ENCODE results near the gene TANGO6. TPM values are rescaled to one million over a fixed set of nuclear protein-coding genes. Genes with fewer than 3 reads are reported as not detected.

TANGO6 gene
- total RNA-seq, 1 donor: 38.0 TPM

DNA sequence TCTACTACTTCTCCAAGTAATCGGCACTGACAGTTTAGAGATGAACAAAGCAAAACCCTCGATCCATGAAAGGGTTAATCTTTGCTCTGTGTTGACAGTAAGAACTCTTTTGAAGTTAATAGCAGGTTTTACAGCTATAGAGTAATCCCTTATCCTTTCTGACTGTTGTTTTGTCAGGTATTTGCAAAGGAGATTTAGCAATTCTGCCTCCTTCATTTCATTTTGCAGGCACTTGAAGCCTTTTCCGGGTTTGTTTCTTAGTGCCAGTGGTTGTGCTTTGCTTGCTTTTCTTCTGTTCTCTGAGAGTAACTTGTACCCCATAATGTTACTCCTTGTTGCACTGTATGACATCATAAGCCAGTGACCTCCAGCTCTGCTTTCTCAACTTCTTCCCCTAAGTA, 64.5 kb downstream of the TANGO6 start:
- Histone ChIP-seq H3K4me3 (ENCODE audit: insufficient read depth, low read length) (no peak overlapping the region), H3K27me3 (ENCODE audit: insufficient read depth, low read length) (no peaks in the 10 kb centered on the region), H3K36me3 (ENCODE audit: insufficient read depth, low read length) (peaks cover 11% of the 10 kb centered on the region), H4K20me1 (ENCODE audit: insufficient read depth, low read length) (no peaks in the 10 kb centered on the region), H3K27ac (ENCODE audit: low read depth, low read length) (no peak overlapping the region), H3K9me3 (ENCODE audit: low read depth, low read length) (no peaks in the 10 kb centered on the region), H2AFZ (ENCODE audit: low read length) (no peak overlapping the region), H3K4me2 (ENCODE audit: insufficient read depth, low read length) (no peak overlapping the region), H3K79me2 (ENCODE audit: insufficient read depth, low read length) (no peaks in the 10 kb centered on the region), H3K4me1 (ENCODE audit: insufficient read depth, low read length) (no peaks in the 10 kb centered on the region)
- DNase-seq (ENCODE audit: insufficient read length, low spot score, missing footprints): no peak
- TF ChIP-seq, protein P1, sequence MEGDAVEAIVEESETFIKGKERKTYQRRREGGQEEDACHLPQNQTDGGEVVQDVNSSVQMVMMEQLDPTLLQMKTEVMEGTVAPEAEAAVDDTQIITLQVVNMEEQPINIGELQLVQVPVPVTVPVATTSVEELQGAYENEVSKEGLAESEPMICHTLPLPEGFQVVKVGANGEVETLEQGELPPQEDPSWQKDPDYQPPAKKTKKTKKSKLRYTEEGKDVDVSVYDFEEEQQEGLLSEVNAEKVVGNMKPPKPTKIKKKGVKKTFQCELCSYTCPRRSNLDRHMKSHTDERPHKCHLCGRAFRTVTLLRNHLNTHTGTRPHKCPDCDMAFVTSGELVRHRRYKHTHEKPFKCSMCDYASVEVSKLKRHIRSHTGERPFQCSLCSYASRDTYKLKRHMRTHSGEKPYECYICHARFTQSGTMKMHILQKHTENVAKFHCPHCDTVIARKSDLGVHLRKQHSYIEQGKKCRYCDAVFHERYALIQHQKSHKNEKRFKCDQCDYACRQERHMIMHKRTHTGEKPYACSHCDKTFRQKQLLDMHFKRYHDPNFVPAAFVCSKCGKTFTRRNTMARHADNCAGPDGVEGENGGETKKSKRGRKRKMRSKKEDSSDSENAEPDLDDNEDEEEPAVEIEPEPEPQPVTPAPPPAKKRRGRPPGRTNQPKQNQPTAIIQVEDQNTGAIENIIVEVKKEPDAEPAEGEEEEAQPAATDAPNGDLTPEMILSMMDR (IDR thresholded peaks at IDR 0.05; ENCODE audit: extremely low read depth, low read depth, low read length): no peak

DNA sequence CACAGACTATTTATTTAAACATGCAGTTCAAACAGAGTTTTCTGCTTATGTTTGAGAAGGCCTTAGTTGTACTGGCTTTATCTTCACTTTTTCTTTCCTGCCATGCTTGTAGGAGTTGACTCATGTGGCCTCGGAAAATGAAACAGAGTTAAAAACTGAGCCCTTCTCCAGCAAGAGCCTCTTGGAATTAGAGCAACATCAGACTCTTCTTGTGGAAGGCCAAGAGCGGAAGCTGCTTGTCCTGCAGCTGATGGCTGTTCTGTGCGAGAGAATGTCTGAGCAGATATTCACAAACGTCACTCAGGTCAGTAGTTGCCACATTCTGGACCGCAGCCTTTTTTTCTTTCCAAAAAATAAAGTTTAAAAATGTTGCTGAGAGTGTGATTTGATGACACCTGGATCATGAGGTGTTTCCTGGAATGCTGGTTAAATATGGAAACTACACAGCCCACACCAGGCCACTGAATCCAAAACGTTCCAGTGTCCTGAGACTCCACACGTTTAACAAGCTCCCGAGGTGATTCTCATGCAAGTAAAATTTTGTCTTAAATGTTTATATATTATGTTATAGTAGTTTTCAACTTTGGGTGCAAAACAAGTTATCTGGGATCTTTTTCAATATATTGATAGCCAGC, 65.9 kb downstream of the TANGO6 start:
- peaks cover 11% of the 10 kb centered on the region for H3K36me3 ChIP-seq (ENCODE audit: insufficient read depth, low read length)
- H3K27ac ChIP-seq (ENCODE audit: low read depth, low read length): no peak overlapping the region
- no peaks in the 10 kb centered on the region for H3K79me2 ChIP-seq (ENCODE audit: insufficient read depth, low read length)
- no peaks in the 10 kb centered on the region for H3K4me1 ChIP-seq (ENCODE audit: insufficient read depth, low read length)
- no peaks in the 10 kb centered on the region for H3K27me3 ChIP-seq (ENCODE audit: insufficient read depth, low read length)
- TF ChIP-seq, protein P1 (IDR thresholded peaks at IDR 0.05; ENCODE audit: extremely low read depth, low read depth, low read length): no peak
- no peaks in the 10 kb centered on the region for H4K20me1 ChIP-seq (ENCODE audit: insufficient read depth, low read length)
- H3K9me3 ChIP-seq (ENCODE audit: low read depth, low read length): no peaks in the 10 kb centered on the region
- no peak overlapping the region for H2AFZ ChIP-seq (ENCODE audit: low read length)
- H3K4me3 ChIP-seq (ENCODE audit: insufficient read depth, low read length): no peak overlapping the region
- DNase-seq (ENCODE audit: insufficient read length, low spot score, missing footprints): no peak
- H3K4me2 ChIP-seq (ENCODE audit: insufficient read depth, low read length): no peak overlapping the region

DNA sequence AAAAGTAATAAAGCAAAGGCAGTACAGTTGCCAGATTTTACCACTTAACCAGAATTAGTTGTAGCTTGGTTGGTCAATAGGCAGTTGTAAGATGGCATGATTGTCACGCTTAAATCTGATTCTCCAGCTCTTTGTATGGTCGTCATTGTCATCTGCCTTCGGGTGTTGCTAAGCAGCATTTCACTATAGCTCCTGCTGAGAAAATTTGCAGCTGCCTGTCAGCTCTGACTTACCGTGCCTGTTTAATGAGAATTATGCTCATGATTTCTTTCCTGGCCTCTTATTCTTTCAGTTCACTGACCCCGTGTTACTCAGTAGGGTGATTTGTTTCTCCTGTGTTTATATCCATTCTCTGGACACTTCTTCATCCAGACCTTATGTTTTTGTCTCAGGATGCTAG, 66.7 kb downstream of the TANGO6 start:
- no peak overlapping the region for H3K27ac ChIP-seq (ENCODE audit: low read depth, low read length)
- no peaks in the 10 kb centered on the region for H3K9me3 ChIP-seq (ENCODE audit: low read depth, low read length)
- no peaks in the 10 kb centered on the region for H3K79me2 ChIP-seq (ENCODE audit: insufficient read depth, low read length)
- H4K20me1 ChIP-seq (ENCODE audit: insufficient read depth, low read length): no peaks in the 10 kb centered on the region
- no peak overlapping the region for H2AFZ ChIP-seq (ENCODE audit: low read length)
- H3K27me3 ChIP-seq (ENCODE audit: insufficient read depth, low read length): no peaks in the 10 kb centered on the region
- peaks cover 11% of the 10 kb centered on the region for H3K36me3 ChIP-seq (ENCODE audit: insufficient read depth, low read length)
- no peak for DNase-seq (ENCODE audit: insufficient read length, low spot score, missing footprints)
- no peak overlapping the region for H3K4me2 ChIP-seq (ENCODE audit: insufficient read depth, low read length)
- no peak overlapping the region for H3K4me3 ChIP-seq (ENCODE audit: insufficient read depth, low read length)
- no peaks in the 10 kb centered on the region for H3K4me1 ChIP-seq (ENCODE audit: insufficient read depth, low read length)
- TF ChIP-seq, protein P1 (IDR thresholded peaks at IDR 0.05; ENCODE audit: extremely low read depth, low read depth, low read length): no peak

DNA sequence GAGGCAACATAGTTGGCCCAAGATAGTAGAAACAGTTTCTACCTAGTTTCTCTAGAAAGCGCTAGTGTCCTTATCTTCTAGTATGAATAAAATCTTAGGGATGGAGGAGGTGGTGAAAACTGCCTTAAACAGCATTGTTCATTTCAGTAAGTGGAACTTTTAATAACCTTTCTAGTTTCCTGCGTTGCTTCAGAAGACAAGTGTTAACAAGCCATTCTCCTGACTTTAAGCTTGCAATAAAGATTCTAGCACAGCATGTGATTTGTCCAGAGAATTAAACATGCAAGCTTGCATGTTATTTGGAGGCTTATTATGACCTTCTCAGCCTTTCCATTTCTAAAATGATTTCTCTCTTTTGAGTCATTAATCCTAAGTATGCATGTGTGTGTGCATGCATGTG, 72.3 kb downstream of the TANGO6 start:
- H3K4me1 ChIP-seq (ENCODE audit: insufficient read depth, low read length): no peaks in the 10 kb centered on the region
- no peak overlapping the region for H2AFZ ChIP-seq (ENCODE audit: low read length)
- H3K36me3 ChIP-seq (ENCODE audit: insufficient read depth, low read length): peaks cover 12% of the 10 kb centered on the region
- H3K9me3 ChIP-seq (ENCODE audit: low read depth, low read length): no peaks in the 10 kb centered on the region
- H3K4me3 ChIP-seq (ENCODE audit: insufficient read depth, low read length): no peak overlapping the region
- no peak overlapping the region for H3K4me2 ChIP-seq (ENCODE audit: insufficient read depth, low read length)
- H3K27ac ChIP-seq (ENCODE audit: low read depth, low read length): no peak overlapping the region
- no peaks in the 10 kb centered on the region for H3K27me3 ChIP-seq (ENCODE audit: insufficient read depth, low read length)
- no peak for DNase-seq (ENCODE audit: insufficient read length, low spot score, missing footprints)
- H3K79me2 ChIP-seq (ENCODE audit: insufficient read depth, low read length): no peaks in the 10 kb centered on the region
- H4K20me1 ChIP-seq (ENCODE audit: insufficient read depth, low read length): no peaks in the 10 kb centered on the region
- TF ChIP-seq, protein P1 (IDR thresholded peaks at IDR 0.05; ENCODE audit: extremely low read depth, low read depth, low read length): no peak

Measured in osteoblast (primary cell).